BJ (cell line): ENCODE data around the gene KRT23. TPM values are rescaled to one million over a fixed set of nuclear protein-coding genes. Genes with fewer than 3 reads are reported as not detected.
"Not testable (repeated sequence)": the region's sequence is repeated elsewhere in the genome, so short reads cannot be mapped to it uniquely, and the experiment has no call there.

Experiments used
- CTCF ChIA-PET: fragments of 350-600 bp; formaldehyde crosslinking; extraction: SDS; loops from one replicate; lab custom pipeline; 2021; ENCODE audit warnings: antibody characterized with exemption, inconsistent platforms; lab: Yijun Ruan, JAX
- POLR2A ChIA-PET: fragments of 300-600 bp; sonication (Branson Sonifier 250); formaldehyde crosslinking; extraction: SDS; loops from one replicate; lab custom pipeline; 2021; ENCODE audit warnings: antibody characterized with exemption; lab: Charles Lee
- DNase-seq: peaks from one replicate; pipeline ENCODE4 v3.0.0-alpha.2; 2011; ENCODE audit warnings: low read depth
- H3K27me3 ChIP-seq: 2 replicates; pipeline ENCODE4 v1.6.0; 2011; ENCODE audit warnings: low read length; ENCODE audit not compliant: control insufficient read depth, insufficient read depth
- H3K36me3 ChIP-seq: 2 replicates; pipeline ENCODE4 v1.5.1; 2011; ENCODE audit warnings: low read length; ENCODE audit not compliant: control insufficient read depth, insufficient read depth
- H3K4me3 ChIP-seq: 2 replicates; pipeline ENCODE4 v1.5.1; 2011; ENCODE audit warnings: low read depth, mild to moderate bottlenecking, control low read depth, low read length
- CTCF ChIP-seq: IDR thresholded peaks from 2 replicates; pipeline ENCODE4 v1.5.1; 2011; ENCODE audit warnings: low read depth, mild to moderate bottlenecking, control low read depth, inconsistent platforms, low read length, moderate library complexity; ENCODE audit not compliant: insufficient read depth
- polyA plus RNA-seq: library from polyadenylated mRNA; depleted of rRNA; stranded (reverse); fragments of >200 nt; gene quantifications from 2 replicates; pipeline ENCODE4 v1.2.3, GENCODE V29; 2011

The KRT23 gene
- polyA plus RNA-seq, 1 experiment = 0.11 TPM

GRCh38 chr17:40926341-40926740 is 11.1 kb downstream of the KRT23 start:
- POLR2A ChIA-PET = interaction anchor here (0.5 kb wide), 1 partner anchor 99 kb away, joined by 5 read pairs; no protein-coding TSS in a partner anchor
- no peak for DNase-seq
- no peaks in the 10 kb centered on the region for H3K36me3 ChIP-seq
- CTCF ChIA-PET = interaction anchor here (0.6 to 1.7 kb wide), 2 partner anchors 10 to 270 kb away, joined by 3 to 4 read pairs; no protein-coding TSS in a partner anchor
- no peak overlapping the region for H3K4me3 ChIP-seq
- H3K27me3 ChIP-seq = no peaks in the 10 kb centered on the region
- TF ChIP-seq CTCF = no peak

GRCh38 chr17:40922239-40922638 is 15.2 kb downstream of the KRT23 start:
- no peak overlapping the region for H3K4me3 ChIP-seq

GRCh38 chr17:40921026-40921425 is 16.4 kb downstream of the KRT23 start:
- H3K4me3 ChIP-seq = no peak overlapping the region
- POLR2A ChIA-PET = no interaction called here
- TF ChIP-seq CTCF = no peak
- no peaks in the 10 kb centered on the region for H3K27me3 ChIP-seq
- no peaks in the 10 kb centered on the region for H3K36me3 ChIP-seq
- DNase-seq = no peak
- CTCF ChIA-PET = no interaction called here

More at GRCh38 chr17:40922239-40922638, 15.2 kb downstream of the KRT23 start:
- no peaks in the 10 kb centered on the region for H3K27me3 ChIP-seq
- no peak for TF ChIP-seq CTCF
- ChIA-PET CTCF (interaction anchor here (1.3 kb wide), 1 partner anchor 8 kb away, joined by 3 read pairs; no protein-coding TSS in a partner anchor), POLR2A (no interaction called here)
- DNase-seq = peak; percentile 53
- no peaks in the 10 kb centered on the region for H3K36me3 ChIP-seq

- H3K27me3 ChIP-seq, DNase-seq, POLR2A ChIA-PET, H3K4me3 ChIP-seq, H3K36me3 ChIP-seq: not testable (repeated sequence)
- CTCF ChIA-PET = interaction anchor here (1.3 kb wide), 1 partner anchor 60 kb away, joined by 3 read pairs; no protein-coding TSS in a partner anchor
Measured at GRCh38 chr17:40917116-40917515, 20.3 kb downstream of the KRT23 start.

GRCh38 chr17:40916366-40916765 is 21.1 kb downstream of the KRT23 start:
- CTCF ChIA-PET = interaction anchor here (1.3 to 1.5 kb wide), 4 partner anchors 9 to 750 kb away, joined by 3 to 5 read pairs (median 4); no protein-coding TSS in a partner anchor
- no peak for TF ChIP-seq CTCF
- Histone ChIP-seq H3K36me3 (no peaks in the 10 kb centered on the region), H3K27me3 (no peaks in the 10 kb centered on the region), H3K4me3 (no peak overlapping the region)
- POLR2A ChIA-PET = interaction anchor here (1.1 kb wide), 1 partner anchor 36 kb away, joined by 4 read pairs; no protein-coding TSS in a partner anchor
- no peak for DNase-seq

DNA sequence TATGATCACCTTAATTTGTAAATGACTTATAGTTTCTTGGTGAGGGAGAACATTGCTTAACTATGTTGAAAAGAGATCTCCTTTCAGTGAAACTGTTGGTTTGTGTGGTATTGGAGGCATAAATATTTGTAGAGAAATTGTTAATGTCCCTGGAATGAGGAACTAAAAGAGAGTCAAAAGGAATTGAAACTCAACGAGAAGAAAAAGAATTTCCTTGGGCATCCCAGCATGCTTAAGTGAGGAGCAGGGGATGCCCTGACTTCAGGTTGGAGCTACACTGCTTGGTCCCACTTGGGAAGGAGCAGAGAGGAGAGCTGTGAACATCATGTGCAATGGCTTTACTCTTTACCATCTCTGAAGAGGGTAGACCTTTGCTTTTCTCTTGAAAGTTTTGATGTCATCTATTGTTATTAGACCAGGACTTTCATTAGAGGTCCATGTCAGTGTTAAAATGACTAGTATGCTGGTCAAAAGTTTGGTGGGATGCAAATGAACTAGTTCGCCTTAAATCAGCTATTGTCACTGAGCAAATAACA is 21.7 kb downstream of the KRT23 start:
- peak; percentile 53 for DNase-seq
- Histone ChIP-seq H3K36me3 (no peaks in the 10 kb centered on the region), H3K4me3 (no peak overlapping the region), H3K27me3 (no peaks in the 10 kb centered on the region)
- TF ChIP-seq CTCF = no peak
- ChIA-PET CTCF (interaction anchor here (1.1 to 1.6 kb wide), 6 partner anchors 10 to 750 kb away, joined by 3 to 5 read pairs (median 4); no protein-coding TSS in a partner anchor), POLR2A (interaction anchor here (1.1 kb wide), 1 partner anchor 37 kb away, joined by 4 read pairs; no protein-coding TSS in a partner anchor)
